Lower leg skin (tissue), 3 donors: Measurements from ENCODE around the gene HMCN2.

Source experiments
- POLR2A ChIP-seq, 2 donors: fragments of 450-650 bp; IDR thresholded peaks; one replicate each; pipeline ENCODE4 v1.6.1; 2016 to 2017; ENCODE audit warnings: antibody characterized with exemption in 2 of 2, mild to moderate bottlenecking in 1 of 2, moderate library complexity in 1 of 2
- TF ChIP-seq, protein P1 (sequence below), 3 donors: fragments of 450-650 bp; IDR thresholded peaks; one replicate each; pipeline ENCODE4 v1.5.1; 2016; ENCODE audit warnings: antibody characterized with exemption in 3 of 3, mild to moderate bottlenecking in 3 of 3, moderate library complexity in 2 of 3

DNA sequence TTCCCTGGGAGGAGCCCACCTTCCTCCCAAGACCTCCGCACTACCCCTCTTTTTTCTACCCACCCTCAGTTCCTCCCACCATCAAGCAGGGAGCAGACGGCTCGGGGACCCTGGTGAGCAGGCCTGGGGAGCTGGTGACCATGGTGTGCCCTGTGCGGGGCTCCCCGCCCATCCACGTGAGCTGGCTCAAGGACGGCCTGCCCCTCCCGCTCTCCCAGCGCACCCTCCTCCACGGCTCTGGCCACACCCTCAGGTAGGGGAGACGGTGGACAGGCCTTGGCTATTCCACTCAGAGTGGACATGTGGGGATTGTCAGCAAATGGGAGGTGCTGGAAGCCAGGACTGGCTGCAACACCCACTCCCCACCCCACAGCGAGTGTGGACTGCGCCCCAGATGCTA is 126.3 kb downstream of the HMCN2 start:
- TF ChIP-seq, protein P1, sequence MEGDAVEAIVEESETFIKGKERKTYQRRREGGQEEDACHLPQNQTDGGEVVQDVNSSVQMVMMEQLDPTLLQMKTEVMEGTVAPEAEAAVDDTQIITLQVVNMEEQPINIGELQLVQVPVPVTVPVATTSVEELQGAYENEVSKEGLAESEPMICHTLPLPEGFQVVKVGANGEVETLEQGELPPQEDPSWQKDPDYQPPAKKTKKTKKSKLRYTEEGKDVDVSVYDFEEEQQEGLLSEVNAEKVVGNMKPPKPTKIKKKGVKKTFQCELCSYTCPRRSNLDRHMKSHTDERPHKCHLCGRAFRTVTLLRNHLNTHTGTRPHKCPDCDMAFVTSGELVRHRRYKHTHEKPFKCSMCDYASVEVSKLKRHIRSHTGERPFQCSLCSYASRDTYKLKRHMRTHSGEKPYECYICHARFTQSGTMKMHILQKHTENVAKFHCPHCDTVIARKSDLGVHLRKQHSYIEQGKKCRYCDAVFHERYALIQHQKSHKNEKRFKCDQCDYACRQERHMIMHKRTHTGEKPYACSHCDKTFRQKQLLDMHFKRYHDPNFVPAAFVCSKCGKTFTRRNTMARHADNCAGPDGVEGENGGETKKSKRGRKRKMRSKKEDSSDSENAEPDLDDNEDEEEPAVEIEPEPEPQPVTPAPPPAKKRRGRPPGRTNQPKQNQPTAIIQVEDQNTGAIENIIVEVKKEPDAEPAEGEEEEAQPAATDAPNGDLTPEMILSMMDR (IDR thresholded peaks at IDR 0.05): no peak
- TF ChIP-seq POLR2A (IDR thresholded peaks at IDR 0.05): no peak
